Stimulated activated CD4-positive, alpha-beta T cell treated with anti-CD3 and anti-CD28 coated beads, Interleukin-4, amount 100 ng/mL, for 4 hours (primary cell): ENCODE results near the gene AIFM1.

Source experiments
- DNase-seq, 2 experiments: peaks; one replicate each; pipeline ENCODE4 v3.0.0-alpha.2; 2020

AIFM1 gene

GRCh38 chrX:130170752-130171445, 5.3 kb upstream of the AIFM1 start:
- peak; percentile 48 to 52 for DNase-seq

- no peak for DNase-seq
Measured at GRCh38 chrX:130167040-130167439, 1.4 kb upstream of the AIFM1 start.

GRCh38 chrX:130166503-130166777, 799 bp upstream of the AIFM1 start:
- no peak for DNase-seq

- peak in 1 of 2 experiments; percentile 13 for DNase-seq
Measured at GRCh38 chrX:130165181-130165702, 399 bp downstream of the AIFM1 start.

GRCh38 chrX:130163398-130163797, 2.2 kb downstream of the AIFM1 start:
- DNase-seq: no peak

GRCh38 chrX:130162094-130162735, 3.4 kb downstream of the AIFM1 start:
- DNase-seq: no peak

- no peak for DNase-seq
Measured at GRCh38 chrX:130159776-130160175, 5.9 kb downstream of the AIFM1 start.

GRCh38 chrX:130158311-130158710, 7.3 kb downstream of the AIFM1 start:
- DNase-seq: no peak

GRCh38 chrX:130155564-130155963, 10.1 kb downstream of the AIFM1 start:
- no peak for DNase-seq

- DNase-seq: no peak
Measured at GRCh38 chrX:130147631-130148030, 18.0 kb downstream of the AIFM1 start.

- DNase-seq: no peak
Measured at GRCh38 chrX:130145123-130145522, 20.5 kb downstream of the AIFM1 start.

- no peak for DNase-seq
Measured at GRCh38 chrX:130144509-130144908, 21.1 kb downstream of the AIFM1 start.

GRCh38 chrX:130139474-130140201, 26.0 kb downstream of the AIFM1 start:
- no peak for DNase-seq

GRCh38 chrX:130136961-130137360, 28.7 kb downstream of the AIFM1 start:
- DNase-seq: no peak

- DNase-seq: no peak
Measured at GRCh38 chrX:130136496-130136895, 29.1 kb downstream of the AIFM1 start.

GRCh38 chrX:130130990-130131389, 34.7 kb downstream of the AIFM1 start:
- DNase-seq: no peak

- DNase-seq: no peak
Measured at GRCh38 chrX:130125091-130125874, 40.4 kb downstream of the AIFM1 start.

- DNase-seq: no peak
Measured at GRCh38 chrX:130124577-130124976, 41.1 kb downstream of the AIFM1 start.

GRCh38 chrX:130121505-130121800, 44.2 kb downstream of the AIFM1 start:
- no peak for DNase-seq

GRCh38 chrX:130120746-130121504, 44.7 kb downstream of the AIFM1 start:
- peak; percentile 60 to 68 for DNase-seq

GRCh38 chrX:130120321-130120731, 45.3 kb downstream of the AIFM1 start:
- DNase-seq: peak in 1 of 2 experiments; percentile 30

- DNase-seq: no peak
Measured at GRCh38 chrX:130119312-130119898, 46.2 kb downstream of the AIFM1 start.
